Endodermal cell (in vitro differentiated cells): ENCODE results near the gene TCEAL5. TPM values are rescaled to one million over a fixed set of nuclear protein-coding genes. Genes with fewer than 3 reads are reported as not detected.
A peak's percentile ranks its signal among the peaks of the same experiment; 100 is the strongest.

ENCODE experiments used
- DNase-seq: peaks from one replicate; pipeline ENCODE4 v3.0.0-alpha.2; 2017
- H3K27ac ChIP-seq: 2 replicates; pipeline ENCODE4 v1.5.1; 2013; ENCODE audit warnings: mild to moderate bottlenecking, low read depth, low read length, moderate library complexity
- H3K27me3 ChIP-seq: 2 replicates; pipeline ENCODE4 v1.6.1; 2013; ENCODE audit warnings: mild to moderate bottlenecking, low read length, moderate library complexity; ENCODE audit not compliant: insufficient read depth, control insufficient read depth, poor library complexity, severe bottlenecking
- H3K36me3 ChIP-seq: 2 replicates; pipeline ENCODE4 v1.7.0; 2013; ENCODE audit warnings: mild to moderate bottlenecking, low read length, moderate library complexity; ENCODE audit not compliant: control insufficient read depth, insufficient read depth
- H3K4me1 ChIP-seq: one replicate; pipeline ENCODE4 v1.7.0; 2013; ENCODE audit warnings: low read length; ENCODE audit not compliant: control insufficient read depth, insufficient read depth
- H3K4me3 ChIP-seq: 2 replicates; pipeline ENCODE4 v1.5.1; 2013; ENCODE audit warnings: mild to moderate bottlenecking, low read length, moderate library complexity
- H3K9ac ChIP-seq: 2 replicates; pipeline ENCODE4 v1.6.1; 2013; ENCODE audit warnings: mild to moderate bottlenecking, low read length, moderate library complexity; ENCODE audit not compliant: poor library complexity, severe bottlenecking; ENCODE audit errors: extremely low read depth
- H3K9me3 ChIP-seq: 2 replicates; pipeline ENCODE4 v1.6.1; 2013; ENCODE audit warnings: mild to moderate bottlenecking, low read length, moderate library complexity; ENCODE audit not compliant: control insufficient read depth
- H3K27ac Mint-ChIP-seq: 2 replicates; pipeline ENCODE4 v1.8.0; 2020; ENCODE audit warnings: mixed read lengths
- H3K27me3 Mint-ChIP-seq: 2 replicates; pipeline ENCODE4 v1.8.0; 2021; ENCODE audit warnings: mild to moderate bottlenecking, mixed read lengths; ENCODE audit not compliant: insufficient read depth
- H3K36me3 Mint-ChIP-seq: 2 replicates; pipeline ENCODE4 v1.8.0; 2020; ENCODE audit warnings: low read depth, mixed read lengths
- H3K4me1 Mint-ChIP-seq: 2 replicates; pipeline ENCODE4 v1.8.0; 2020; ENCODE audit warnings: mixed read lengths
- H3K4me3 Mint-ChIP-seq: 2 replicates; pipeline ENCODE4 v1.8.0; 2020; ENCODE audit warnings: mild to moderate bottlenecking, moderate library complexity, mixed read lengths
- H3K9me3 Mint-ChIP-seq: 2 replicates; pipeline ENCODE4 v1.8.0; 2020; ENCODE audit warnings: mild to moderate bottlenecking, mixed read lengths
- CTCF ChIP-seq: fragments of 200-600 bp; sonication (generic); conservative IDR thresholded peaks from 2 replicates; pipeline ENCODE4 v1.5.0; 2021; ENCODE audit warnings: antibody characterized with exemption, mild to moderate bottlenecking
- WGBS, 2 experiments: methylation state at CpG; one replicate each; pipeline versions ENCODE4 v1.1.5 to v1.1.7; 2013; ENCODE audit warnings: missing lambda C conversion rate in 2 of 2, mixed read lengths in 1 of 2; ENCODE audit not compliant: insufficient coverage in 1 of 2, insufficient read length in 1 of 2; 5-methylcytosine and 5-hydroxymethylcytosine counted together
- total RNA-seq, 2 donors: library from RNA; stranded (reverse); fragmentation: NEBNext Ultra II Directional in 1 of 2; extraction: Animal tissue kit (Norgen Biotek cat#: 25700) in 1 of 2; gene quantifications; 2 replicates in 1 of 2; 3 replicates in 1 of 2; pipeline ENCODE4 v1.2.1, GENCODE V29; 2021

TCEAL5 gene
- total RNA-seq, 2 donors from 2014 or later: 0.22 to 4.4 TPM

GRCh38 chrX:103258275-103258674, 18.3 kb downstream of the TCEAL5 start:
- Histone ChIP-seq H3K4me1 (no peaks in the 10 kb centered on the region), H3K27me3 (no peaks in the 10 kb centered on the region), H3K9me3 (no peaks in the 10 kb centered on the region), H3K36me3 (peaks cover 4% of the 10 kb centered on the region), H3K4me3 (no peak overlapping the region), H3K27ac (no peak overlapping the region), H3K9ac (no peak overlapping the region)
- no peak for DNase-seq
- Mint-ChIP-seq H3K9me3 (peaks cover 9% of the 10 kb centered on the region), H3K27ac (no peak overlapping the region), H3K36me3 (peaks cover 4% of the 10 kb centered on the region), H3K4me3 (no peak overlapping the region), H3K27me3 (peaks cover 1% of the 10 kb centered on the region), H3K4me1 (peaks cover 18% of the 10 kb centered on the region)
- no peak for TF ChIP-seq CTCF

GRCh38 chrX:103256651-103257050, 19.9 kb downstream of the TCEAL5 start:
- no peak overlapping the region for H3K27ac Mint-ChIP-seq
- no peak overlapping the region for H3K27ac ChIP-seq
- no peak for TF ChIP-seq CTCF

GRCh38 chrX:103254921-103255493, 21.5 kb downstream of the TCEAL5 start, which contains the start of gene TCEAL8:
TCEAL8 (minus strand) TSS chrX:103255155; CDS start chrX:103253979, 1,176 bp downstream.
- no peak for TF ChIP-seq CTCF
- H3K36me3 ChIP-seq: peaks cover 11% of the 10 kb centered on the region
- Mint-ChIP-seq H3K4me1 (peaks cover 31% of the 10 kb centered on the region), H3K27ac (peak within 1 kb of the TSS; percentile 97), H3K9me3 (peaks cover 6% of the 10 kb centered on the region), H3K27me3 (no peaks in the 10 kb centered on the region), H3K36me3 (peaks cover 12% of the 10 kb centered on the region), H3K4me3 (peak within 1 kb of the TSS; percentile 93)
- H3K27ac ChIP-seq: peak within 1 kb of the TSS; percentile 86
- WGBS, 2 experiments: 0% methylated on average over 5 to 22 of the region's 22 CpGs
- H3K9me3 ChIP-seq: no peaks in the 10 kb centered on the region
- peak within 1 kb of the TSS; percentile 87 for H3K9ac ChIP-seq
- peak; percentile 95 for DNase-seq
- H3K4me1 ChIP-seq: no peaks in the 10 kb centered on the region
- no peaks in the 10 kb centered on the region for H3K27me3 ChIP-seq
- peak within 1 kb of the TSS; percentile 91 for H3K4me3 ChIP-seq

More at GRCh38 chrX:103256651-103257050, 19.9 kb downstream of the TCEAL5 start:
- no peak for DNase-seq
- peaks cover 12% of the 10 kb centered on the region for H3K36me3 Mint-ChIP-seq
- Histone ChIP-seq H3K9me3 (no peaks in the 10 kb centered on the region), H3K4me1 (no peaks in the 10 kb centered on the region), H3K27me3 (no peaks in the 10 kb centered on the region), H3K9ac (no peak overlapping the region), H3K4me3 (no peak overlapping the region), H3K36me3 (peaks cover 11% of the 10 kb centered on the region)
- peaks cover 6% of the 10 kb centered on the region for H3K9me3 Mint-ChIP-seq
- no peak overlapping the region for H3K4me3 Mint-ChIP-seq
- H3K27me3 Mint-ChIP-seq: no peaks in the 10 kb centered on the region
- H3K4me1 Mint-ChIP-seq: peaks cover 28% of the 10 kb centered on the region
